ENCODE results near the gene VWA5B1.

The VWA5B1 gene

GRCh38 chr1:20381045-20381641 lies 90.5 kb downstream of the VWA5B1 start:
- no peak for DNase-seq (ENCODE audit: low read depth, low spot score)
- no peak overlapping the region for H3K27ac ChIP-seq

DNA sequence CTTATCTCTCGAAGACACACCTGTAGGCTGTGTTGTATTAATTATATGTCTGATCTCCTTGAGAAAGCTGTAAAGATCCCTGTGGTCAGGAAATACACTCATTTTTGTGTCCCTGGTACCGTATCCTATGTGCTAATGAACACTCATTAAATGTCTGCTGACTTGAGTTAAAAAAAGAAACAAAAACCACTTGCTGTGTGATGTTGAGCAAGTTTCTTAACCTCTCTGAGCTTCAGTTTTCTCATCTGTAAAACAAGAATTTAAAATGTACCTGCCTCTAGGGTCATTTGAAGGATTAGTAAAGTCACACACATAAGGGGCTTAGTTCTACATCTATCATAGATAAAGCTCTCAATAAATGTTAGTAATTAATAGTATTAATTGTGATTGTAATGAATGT lies 91.3 kb downstream of the VWA5B1 start:
- no peak overlapping the region for H3K27ac ChIP-seq

DNA sequence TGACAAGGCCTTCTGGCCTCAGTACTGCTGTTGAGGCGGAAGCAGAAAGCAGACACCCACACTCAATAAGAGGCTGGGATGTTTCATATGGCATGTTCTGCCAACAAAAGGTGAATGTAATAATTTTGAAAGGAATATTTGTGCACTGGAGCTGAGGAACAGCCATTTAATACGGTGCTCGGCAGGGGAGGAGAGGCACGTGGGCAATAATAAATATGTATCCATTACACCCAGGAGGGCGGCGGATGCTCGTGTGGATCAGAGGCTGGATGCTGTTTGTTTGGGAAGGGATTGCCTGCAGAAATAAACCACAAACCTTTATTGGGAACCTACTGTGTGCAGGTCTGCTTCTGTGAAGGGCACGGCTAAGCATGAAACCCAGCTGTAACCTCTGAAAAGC lies 92.0 kb downstream of the VWA5B1 start:
- no peak for DNase-seq (ENCODE audit: low read depth, low spot score)
- H3K27ac ChIP-seq: no peak overlapping the region

More for the DNA sequence above, 91.3 kb downstream of the VWA5B1 start:
- no peak for DNase-seq (ENCODE audit: low read depth, low spot score)

GRCh38 chr1:20383631-20384030 lies 93.0 kb downstream of the VWA5B1 start:
- no peak for DNase-seq (ENCODE audit: low read depth, low spot score)
- H3K27ac ChIP-seq: no peak overlapping the region

GRCh38 chr1:20385630-20386029 lies 95.0 kb downstream of the VWA5B1 start:
- no peak for DNase-seq (ENCODE audit: low read depth, low spot score)

GRCh38 chr1:20386323-20387081 lies 95.8 kb downstream of the VWA5B1 start:
- no peak for DNase-seq (ENCODE audit: low read depth, low spot score)
- no peak overlapping the region for H3K27ac ChIP-seq

More at GRCh38 chr1:20385630-20386029, 95.0 kb downstream of the VWA5B1 start:
- no peak overlapping the region for H3K27ac ChIP-seq

- no peak for DNase-seq (ENCODE audit: low read depth, low spot score)
- no peak overlapping the region for H3K27ac ChIP-seq
Measured at GRCh38 chr1:20389571-20389970, 98.9 kb downstream of the VWA5B1 start.

DNA sequence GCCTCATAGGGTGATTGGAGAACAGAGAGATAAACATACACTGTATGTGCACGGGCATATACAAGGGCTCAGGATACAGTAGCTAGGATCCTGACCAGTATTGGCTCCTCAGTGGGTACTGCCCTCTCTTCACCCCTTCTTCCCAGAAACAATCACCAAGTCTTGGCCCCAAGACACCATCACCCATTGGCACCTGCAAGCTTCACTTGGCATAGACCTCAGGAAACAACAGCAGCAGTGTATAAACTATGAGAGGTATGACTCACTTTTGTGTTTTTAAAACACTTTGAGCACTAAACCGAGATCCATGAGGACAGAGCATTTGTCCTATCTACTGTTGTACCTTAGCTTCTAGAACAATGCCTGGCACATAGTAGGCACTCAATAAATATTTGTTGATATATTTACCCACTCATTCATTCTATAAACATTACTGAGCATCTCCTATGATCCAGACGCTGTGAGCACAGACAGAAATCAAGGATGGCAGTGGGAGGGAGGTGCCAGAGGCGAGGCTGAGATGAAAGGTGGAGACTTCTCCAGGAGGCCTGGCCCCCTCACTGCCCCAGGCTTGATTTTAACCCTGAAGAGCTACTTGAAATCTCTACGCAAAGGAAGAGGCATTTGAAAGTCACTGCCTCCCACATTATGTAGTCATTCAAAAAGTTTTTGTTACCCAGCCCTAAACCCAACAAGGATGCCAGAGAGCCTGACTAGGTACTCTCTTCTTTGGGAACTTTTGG lies 100.1 kb downstream of the VWA5B1 start:
- no peak overlapping the region for H3K27ac ChIP-seq
- no peak for DNase-seq (ENCODE audit: low read depth, low spot score)

DNA sequence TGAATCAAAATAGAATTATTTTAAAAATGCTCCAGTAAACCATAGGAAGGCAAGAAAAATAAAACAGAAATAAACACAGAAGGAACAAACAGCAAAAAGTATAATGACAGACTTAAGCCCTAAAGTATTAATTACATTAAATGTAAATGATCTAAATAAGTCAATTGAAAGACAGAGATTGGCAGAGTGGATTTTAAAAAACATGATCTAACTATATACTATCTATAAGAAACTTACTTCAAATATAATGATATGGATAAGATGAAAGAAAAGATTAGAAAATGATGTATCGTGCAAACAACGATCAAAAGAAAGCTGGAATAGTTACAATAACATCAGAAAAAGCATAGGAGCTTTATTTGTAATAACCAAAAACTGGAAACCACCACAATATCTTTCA lies 104.6 kb downstream of the VWA5B1 start:
- H3K27ac ChIP-seq: no peak overlapping the region
- DNase-seq (ENCODE audit: low read depth, low spot score): no peak

- no peak overlapping the region for H3K27ac ChIP-seq
- no peak for DNase-seq (ENCODE audit: low read depth, low spot score)
Measured at GRCh38 chr1:20398744-20399143, 108.1 kb downstream of the VWA5B1 start.

DNA sequence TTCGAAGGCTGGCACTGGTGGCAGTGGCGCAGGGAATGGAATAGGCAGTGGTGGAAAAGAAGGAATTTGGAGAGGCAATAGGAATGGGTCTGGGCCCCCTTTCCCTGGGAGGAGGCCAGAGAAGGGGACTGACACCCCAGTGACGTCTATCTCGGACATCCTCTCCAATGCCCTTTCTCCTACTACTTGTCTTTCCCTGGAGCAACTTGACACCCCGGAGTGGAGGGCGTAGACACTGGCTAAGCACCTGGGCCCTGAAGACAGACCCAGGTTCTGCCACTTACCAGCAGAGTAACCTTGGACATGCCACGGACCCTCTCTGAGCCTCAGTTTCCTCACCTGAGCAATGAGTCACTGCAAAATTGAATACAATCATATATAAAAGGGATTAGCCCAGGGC lies 108.5 kb downstream of the VWA5B1 start:
- no peak overlapping the region for H3K27ac ChIP-seq
- no peak for DNase-seq (ENCODE audit: low read depth, low spot score)

- DNase-seq (ENCODE audit: low read depth, low spot score): no peak
Measured at GRCh38 chr1:20399606-20400180, 109.0 kb downstream of the VWA5B1 start.

GRCh38 chr1:20400341-20401177 lies 109.9 kb downstream of the VWA5B1 start:
- no peak overlapping the region for H3K27ac ChIP-seq
- no peak for DNase-seq (ENCODE audit: low read depth, low spot score)

More at GRCh38 chr1:20399606-20400180, 109.0 kb downstream of the VWA5B1 start:
- H3K27ac ChIP-seq: no peak overlapping the region

- no peak overlapping the region for H3K27ac ChIP-seq
- no peak for DNase-seq (ENCODE audit: low read depth, low spot score)
Measured at GRCh38 chr1:20401405-20402010, 110.8 kb downstream of the VWA5B1 start.

DNA sequence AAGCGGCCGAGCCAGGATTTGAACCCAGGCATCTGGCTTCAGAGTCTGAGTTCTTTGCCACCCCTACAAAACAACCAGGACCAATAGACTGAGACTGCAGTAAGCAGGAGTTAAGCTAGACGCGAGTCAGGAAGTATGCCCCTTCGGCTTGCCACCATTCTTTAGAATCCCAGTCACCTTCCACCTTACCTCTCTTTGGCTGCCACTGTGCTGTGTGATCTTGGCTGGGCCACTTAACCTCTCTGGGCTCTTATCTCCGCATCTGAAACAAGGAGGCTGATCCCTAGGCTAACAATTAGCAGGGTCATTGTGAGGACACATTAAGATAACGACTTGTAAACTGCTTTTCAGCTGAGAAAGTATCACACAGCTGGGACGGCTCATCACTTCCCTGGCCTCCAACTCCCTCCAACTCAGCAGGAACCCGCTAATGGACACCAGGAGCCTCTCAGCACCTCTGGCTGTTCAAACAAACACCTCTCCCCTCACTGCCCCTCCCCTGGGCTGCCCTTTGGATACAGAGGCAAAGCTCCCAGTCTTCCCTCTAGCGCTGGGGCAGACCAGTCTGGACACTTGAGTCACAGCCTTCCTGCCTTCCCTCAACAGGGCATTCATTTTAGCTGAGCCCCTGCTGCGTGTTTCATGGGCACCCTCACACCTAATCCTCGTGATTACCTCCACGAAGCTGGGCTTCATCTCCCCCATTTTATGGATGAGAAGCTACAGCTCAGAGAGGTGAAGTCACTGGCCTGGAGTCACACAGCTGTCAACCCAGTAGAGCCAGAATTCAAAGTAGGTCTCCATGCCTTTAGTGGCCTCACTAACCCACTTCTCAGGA lies 112.1 kb downstream of the VWA5B1 start:
- H3K27ac ChIP-seq: no peak overlapping the region
- DNase-seq (ENCODE audit: low read depth, low spot score): no peak

- H3K27ac ChIP-seq: no peak overlapping the region
- no peak for DNase-seq (ENCODE audit: low read depth, low spot score)
Measured at GRCh38 chr1:20403423-20404145, 112.9 kb downstream of the VWA5B1 start.

DNA sequence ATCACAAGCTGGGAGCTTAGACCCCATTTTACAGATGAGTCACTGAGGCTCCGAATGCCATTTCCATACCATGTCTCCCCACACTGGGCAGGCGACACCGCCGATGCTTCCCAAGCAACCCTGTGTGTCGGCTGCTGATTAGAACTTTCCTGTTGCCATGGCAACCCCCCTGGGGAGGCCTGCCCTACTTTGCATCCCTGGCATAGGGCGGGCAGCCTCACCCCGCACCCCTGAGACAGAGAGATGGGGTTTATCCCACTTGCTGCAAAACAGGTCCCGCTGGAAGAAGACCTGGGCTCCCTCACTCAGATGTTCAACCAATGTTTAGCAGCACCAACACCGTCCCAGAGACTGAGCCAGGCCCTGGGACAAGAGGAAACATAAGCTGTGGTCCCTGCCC lies 113.8 kb downstream of the VWA5B1 start:
- DNase-seq (ENCODE audit: low read depth, low spot score): no peak
- H3K27ac ChIP-seq: no peak overlapping the region

Data from epithelial cell of prostate (primary cell).